Measurements from ENCODE around the gene MYO15A. TPM values are rescaled to one million over a fixed set of nuclear protein-coding genes. Genes with fewer than 3 reads are reported as not detected.

The MYO15A gene
- total RNA-seq, 4 donors from 2014 or later = 0.33 to 0.98 (median 0.61) TPM

DNA sequence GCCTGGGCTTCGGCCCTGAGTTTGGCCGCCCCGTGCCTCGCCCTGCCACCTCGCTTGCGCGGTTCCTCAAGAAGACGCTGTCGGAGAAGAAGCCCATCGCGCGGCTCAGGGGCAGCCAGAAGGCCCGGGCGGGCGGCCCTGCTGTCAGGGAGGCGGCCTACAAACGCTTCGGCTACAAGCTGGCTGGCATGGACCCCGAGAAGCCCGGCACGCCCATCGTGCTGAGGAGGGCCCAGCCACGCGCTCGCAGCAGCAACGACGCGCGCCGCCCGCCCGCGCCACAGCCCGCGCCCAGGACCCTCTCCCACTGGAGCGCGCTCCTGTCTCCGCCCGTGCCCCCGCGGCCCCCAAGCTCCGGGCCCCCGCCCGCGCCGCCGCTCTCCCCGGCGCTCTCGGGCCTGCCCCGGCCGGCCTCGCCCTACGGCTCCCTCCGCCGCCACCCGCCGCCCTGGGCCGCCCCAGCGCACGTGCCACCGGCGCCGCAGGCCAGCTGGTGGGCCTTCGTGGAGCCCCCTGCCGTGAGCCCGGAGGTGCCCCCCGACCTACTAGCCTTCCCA lies 12.0 kb downstream of the MYO15A start:
- H3K36me3 ChIP-seq = no peaks in the 10 kb centered on the region
- intact Hi-C loops (cut with DNase I) = no loop called here

DNA sequence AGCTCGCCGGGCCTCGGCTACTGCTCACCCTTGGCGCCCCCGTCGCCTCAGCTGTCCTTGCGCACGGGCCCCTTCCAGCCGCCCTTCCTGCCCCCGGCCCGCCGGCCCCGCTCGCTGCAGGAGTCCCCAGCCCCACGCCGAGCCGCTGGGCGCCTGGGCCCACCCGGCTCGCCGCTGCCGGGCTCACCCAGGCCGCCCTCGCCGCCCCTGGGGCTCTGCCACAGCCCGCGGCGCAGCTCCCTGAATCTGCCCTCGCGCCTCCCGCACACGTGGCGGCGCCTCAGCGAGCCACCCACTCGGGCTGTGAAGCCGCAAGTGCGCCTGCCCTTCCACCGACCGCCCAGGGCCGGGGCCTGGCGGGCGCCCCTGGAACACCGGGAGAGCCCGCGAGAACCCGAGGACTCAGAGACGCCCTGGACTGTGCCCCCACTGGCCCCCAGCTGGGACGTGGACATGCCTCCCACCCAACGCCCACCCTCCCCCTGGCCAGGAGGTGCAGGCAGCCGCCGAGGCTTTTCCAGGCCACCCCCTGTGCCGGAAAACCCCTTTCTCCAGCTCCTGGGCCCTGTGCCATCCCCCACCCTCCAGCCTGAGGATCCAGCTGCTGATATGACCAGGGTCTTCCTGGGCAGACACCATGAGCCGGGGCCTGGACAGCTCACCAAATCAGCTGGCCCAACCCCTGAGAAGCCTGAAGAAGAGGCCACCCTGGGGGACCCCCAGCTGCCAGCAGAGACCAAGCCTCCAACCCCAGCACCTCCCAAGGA lies 12.8 kb downstream of the MYO15A start:
- Histone ChIP-seq H3K27me3 (peaks cover 0 to 14% (median 0%) of the 10 kb centered on the region in 4 donors), H3K4me1 (no peaks in the 10 kb centered on the region), H3K27ac (replicated peaks in 1 of 4) (no peak overlapping the region), H3K36me3 (no peaks in the 10 kb centered on the region), H3K9me3 (peaks cover 0 to 7% (median 0%) of the 10 kb centered on the region in 4 donors), H3K4me3 (no peak overlapping the region)
- 91% methylated on average over 38 of the region's 54 CpGs for WGBS
- TF ChIP-seq, protein P1, sequence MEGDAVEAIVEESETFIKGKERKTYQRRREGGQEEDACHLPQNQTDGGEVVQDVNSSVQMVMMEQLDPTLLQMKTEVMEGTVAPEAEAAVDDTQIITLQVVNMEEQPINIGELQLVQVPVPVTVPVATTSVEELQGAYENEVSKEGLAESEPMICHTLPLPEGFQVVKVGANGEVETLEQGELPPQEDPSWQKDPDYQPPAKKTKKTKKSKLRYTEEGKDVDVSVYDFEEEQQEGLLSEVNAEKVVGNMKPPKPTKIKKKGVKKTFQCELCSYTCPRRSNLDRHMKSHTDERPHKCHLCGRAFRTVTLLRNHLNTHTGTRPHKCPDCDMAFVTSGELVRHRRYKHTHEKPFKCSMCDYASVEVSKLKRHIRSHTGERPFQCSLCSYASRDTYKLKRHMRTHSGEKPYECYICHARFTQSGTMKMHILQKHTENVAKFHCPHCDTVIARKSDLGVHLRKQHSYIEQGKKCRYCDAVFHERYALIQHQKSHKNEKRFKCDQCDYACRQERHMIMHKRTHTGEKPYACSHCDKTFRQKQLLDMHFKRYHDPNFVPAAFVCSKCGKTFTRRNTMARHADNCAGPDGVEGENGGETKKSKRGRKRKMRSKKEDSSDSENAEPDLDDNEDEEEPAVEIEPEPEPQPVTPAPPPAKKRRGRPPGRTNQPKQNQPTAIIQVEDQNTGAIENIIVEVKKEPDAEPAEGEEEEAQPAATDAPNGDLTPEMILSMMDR (IDR thresholded peaks at IDR 0.05) = no peak
- TF ChIP-seq EP300 (IDR thresholded peaks at IDR 0.05) (no peak), POLR2AphosphoS5 (IDR thresholded peaks at IDR 0.05) (no peak), POLR2A (IDR thresholded peaks at IDR 0.05; ENCODE audit: low read depth) (no peak)
- DNase-seq (ENCODE audit: extremely low spot score) = no peak
- intact Hi-C loops (cut with DNase I) = no loop called here

More for the DNA sequence above, 12.0 kb downstream of the MYO15A start:
- Histone ChIP-seq H3K4me1 (no peaks in the 10 kb centered on the region), H3K27ac (replicated peaks in 1 of 4) (no peak overlapping the region), H3K27me3 (peaks cover 0 to 16% (median 0%) of the 10 kb centered on the region in 4 donors), H3K9me3 (peaks cover 0 to 7% (median 0%) of the 10 kb centered on the region in 4 donors), H3K4me3 (no peak overlapping the region)
- TF ChIP-seq POLR2AphosphoS5 (IDR thresholded peaks at IDR 0.05) = no peak
- DNase-seq (ENCODE audit: extremely low spot score) = no peak
- WGBS = 87% methylated on average over 59 of the region's 68 CpGs

DNA sequence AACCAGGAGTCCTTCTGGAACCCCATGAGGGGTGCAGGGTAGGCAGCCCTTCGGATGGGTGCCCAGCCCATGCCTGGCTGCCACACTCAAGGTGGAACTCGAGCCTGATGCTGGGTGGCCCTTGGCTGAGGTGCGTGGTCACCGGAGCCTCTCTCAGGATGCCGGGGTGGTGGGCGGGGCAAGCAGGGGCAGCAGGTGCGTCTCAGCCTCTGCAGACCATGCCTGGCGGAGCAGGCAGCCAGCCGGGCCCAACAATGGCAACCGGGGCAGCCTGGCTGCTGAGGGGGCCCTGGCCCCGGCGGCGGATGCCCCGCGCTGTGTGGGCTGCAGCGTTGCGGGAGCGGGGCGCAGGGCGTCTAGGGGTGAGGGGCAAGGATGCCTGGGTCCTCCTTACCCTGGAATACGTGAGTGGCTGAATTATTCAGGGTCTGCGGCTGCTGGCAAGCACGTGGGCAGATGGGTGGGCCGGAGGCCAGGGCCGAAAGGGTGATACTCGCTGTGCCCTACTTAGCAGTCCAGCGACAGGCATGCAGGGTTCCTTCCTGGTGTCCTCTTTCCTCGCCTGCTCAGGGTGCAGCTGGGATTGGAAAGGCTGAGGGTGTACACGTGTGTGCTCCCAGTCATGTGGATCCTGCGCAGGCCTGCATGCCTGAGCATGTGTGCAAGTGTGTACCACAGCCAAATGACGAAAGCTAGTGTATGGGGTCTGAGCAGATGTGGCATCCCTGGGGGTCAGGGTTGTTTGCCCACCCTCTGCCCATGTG lies 14.6 kb downstream of the MYO15A start:
- H3K36me3 ChIP-seq = no peaks in the 10 kb centered on the region
- H3K27ac ChIP-seq (replicated peaks in 1 of 4) = no peak overlapping the region
- H3K4me1 ChIP-seq = no peaks in the 10 kb centered on the region
- no peak for DNase-seq (ENCODE audit: extremely low spot score)
- no peak overlapping the region for H3K4me3 ChIP-seq
- 81% methylated on average over 16 of the region's 31 CpGs for WGBS
- H3K9me3 ChIP-seq = peaks cover 0 to 7% (median 0%) of the 10 kb centered on the region in 4 donors
- intact Hi-C loops (cut with DNase I) = no loop called here
- peaks cover 0 to 15% (median 0%) of the 10 kb centered on the region in 4 donors for H3K27me3 ChIP-seq
- TF ChIP-seq POLR2AphosphoS5 (IDR thresholded peaks at IDR 0.05) (no peak), POLR2A (IDR thresholded peaks at IDR 0.05; ENCODE audit: low read depth) (no peak), EP300 (IDR thresholded peaks at IDR 0.05) (no peak)

GRCh38 chr17:18124345-18125126 lies 16.0 kb downstream of the MYO15A start:
- Histone ChIP-seq H3K9me3 (peaks cover 0 to 5% (median 0%) of the 10 kb centered on the region in 4 donors), H3K36me3 (no peaks in the 10 kb centered on the region), H3K27me3 (peaks cover 0 to 15% (median 0%) of the 10 kb centered on the region in 4 donors), H3K4me1 (no peaks in the 10 kb centered on the region), H3K27ac (replicated peaks in 1 of 4) (no peak overlapping the region), H3K4me3 (no peak overlapping the region)
- WGBS = 82% methylated on average over 5 of the region's 11 CpGs
- DNase-seq (ENCODE audit: extremely low spot score) = no peak
- intact Hi-C loops (cut with DNase I) = no loop called here
- TF ChIP-seq POLR2A (IDR thresholded peaks at IDR 0.05; ENCODE audit: low read depth) = no peak
- peak; percentile 14 to 18 for TF ChIP-seq POLR2AphosphoS5 (IDR thresholded peaks at IDR 0.05)
- no peak for TF ChIP-seq EP300 (IDR thresholded peaks at IDR 0.05)

GRCh38 chr17:18129041-18129502 lies 20.5 kb downstream of the MYO15A start:
- no peaks in the 10 kb centered on the region for H3K36me3 ChIP-seq
- no peaks in the 10 kb centered on the region for H3K4me1 ChIP-seq
- H3K9me3 ChIP-seq = no peaks in the 10 kb centered on the region
- WGBS = 75% methylated on average over 4 of the region's 4 CpGs
- DNase-seq (ENCODE audit: extremely low spot score) = no peak
- peaks cover 0 to 14% (median 0%) of the 10 kb centered on the region in 4 donors for H3K27me3 ChIP-seq
- no peak overlapping the region for H3K27ac ChIP-seq (replicated peaks in 1 of 4)
- H3K4me3 ChIP-seq = no peak overlapping the region
- TF ChIP-seq POLR2AphosphoS5 (IDR thresholded peaks at IDR 0.05) = no peak
- TF ChIP-seq POLR2A (IDR thresholded peaks at IDR 0.05; ENCODE audit: low read depth) = no peak
- TF ChIP-seq EP300 (IDR thresholded peaks at IDR 0.05) = no peak
- TF ChIP-seq, protein P1 (IDR thresholded peaks at IDR 0.05) = no peak
- intact Hi-C loops (cut with DNase I) = no loop called here

Measured in esophagus muscularis mucosa (tissue), 4 donors.